ENCODE data around the gene MMRN1.

Gene MMRN1

GRCh38 chr4:90001023-90001422 lies 106.4 kb downstream of the MMRN1 start:
- no peak for DNase-seq

DNA sequence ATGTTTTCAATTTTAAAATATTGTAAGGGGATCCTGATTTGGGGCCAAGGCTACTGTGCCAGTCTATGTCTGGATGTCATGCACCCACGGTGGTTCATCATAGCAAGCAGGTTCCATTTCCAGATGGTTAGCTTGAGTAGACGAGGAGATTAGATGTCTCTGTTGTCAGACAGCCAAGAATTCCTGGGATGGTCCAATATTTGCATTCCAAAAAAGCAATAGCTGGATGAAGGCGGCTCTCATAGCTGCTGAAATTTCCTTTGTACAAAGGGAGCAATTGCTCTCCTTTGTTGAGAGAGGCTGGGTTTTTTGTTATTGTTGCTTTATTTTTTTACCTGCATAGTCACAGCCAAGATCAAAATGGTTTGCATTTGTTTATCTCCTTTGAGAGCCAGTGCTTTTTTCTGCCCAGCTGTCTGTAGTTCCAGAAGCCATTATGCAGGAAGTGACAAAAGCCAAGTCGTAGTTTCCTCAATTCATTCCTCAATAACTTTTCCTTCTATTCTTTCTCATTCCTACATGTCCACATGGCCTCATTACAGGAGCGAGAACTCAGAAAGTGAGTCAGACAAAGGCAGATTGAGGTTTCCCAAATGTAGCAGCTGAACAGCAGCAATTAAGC lies 107.9 kb downstream of the MMRN1 start:
- DNase-seq, result no peak
